M059J (cell line): Measurements from ENCODE around the gene ESPNL. TPM values are rescaled to one million over a fixed set of nuclear protein-coding genes. Genes with fewer than 3 reads are reported as not detected.
"Not testable (repeated sequence)": the region's sequence is repeated elsewhere in the genome, so short reads cannot be mapped to it uniquely, and the experiment has no call there.

ENCODE experiments used
- DNase-seq: peaks from one replicate; pipeline ENCODE4 v3.0.0-alpha.2; 2012; ENCODE audit warnings: low read depth
- total RNA-seq: library from RNA; depleted of rRNA; stranded (reverse); fragments of >200 nt; shearing (Covaris generic); gene quantifications from 2 replicates; pipeline ENCODE4 v1.2.3, GENCODE V29; 2014; rRNA removed

The ESPNL gene
- not detected in 2 replicates for total RNA-seq

- DNase-seq = peak; percentile 16
Measured at GRCh38 chr2:238100049-238100820, at the start of gene ESPNL. Gene ESPNL (plus strand): TSS chr2:238100340. CDS start chr2:238100420, 80 bp downstream.

- DNase-seq = peak; percentile 12
Measured at GRCh38 chr2:238053191-238053776, 46.9 kb upstream of the ESPNL start.

DNA sequence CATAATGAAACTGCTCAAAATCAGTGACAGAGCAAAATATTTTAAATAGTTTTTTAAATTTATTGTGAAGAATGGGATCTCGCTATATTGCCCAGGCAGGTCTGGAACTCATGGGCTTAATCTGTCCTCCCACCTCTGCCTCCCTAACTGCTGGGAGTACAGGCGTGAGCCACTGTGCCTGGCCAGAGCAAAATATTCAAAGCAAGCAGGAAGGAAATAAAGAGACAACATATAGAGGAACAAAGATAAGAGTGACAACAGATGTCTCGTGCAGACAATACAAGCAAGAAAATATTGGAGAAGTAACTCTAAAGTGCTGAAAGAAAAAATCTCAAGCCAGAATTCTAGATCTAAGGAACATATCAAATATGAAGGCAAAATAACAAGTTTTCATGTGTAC, 44.3 kb upstream of the ESPNL start:
- no peak for DNase-seq

GRCh38 chr2:238057696-238058575, 42.2 kb upstream of the ESPNL start:
- DNase-seq = not testable (repeated sequence)

DNA sequence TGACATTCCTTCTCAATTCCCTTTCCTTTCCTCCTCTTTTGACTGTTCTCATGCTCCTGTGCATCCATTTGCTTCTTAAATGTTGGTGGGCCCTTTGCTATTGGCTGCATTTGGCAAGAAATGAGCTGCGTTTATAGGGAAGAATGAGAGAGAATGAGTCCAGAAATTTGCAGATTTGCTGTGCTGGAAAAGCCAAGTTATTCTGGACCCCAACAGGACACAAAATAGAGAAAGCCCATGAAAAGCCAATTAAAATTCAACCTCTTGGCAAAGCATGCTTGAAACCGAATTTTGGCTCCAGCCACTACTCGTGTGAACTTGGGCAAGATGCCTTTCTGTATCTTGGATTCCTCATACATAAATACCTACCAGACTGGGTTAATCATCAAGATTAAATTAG, 40.6 kb upstream of the ESPNL start:
- DNase-seq = no peak

DNA sequence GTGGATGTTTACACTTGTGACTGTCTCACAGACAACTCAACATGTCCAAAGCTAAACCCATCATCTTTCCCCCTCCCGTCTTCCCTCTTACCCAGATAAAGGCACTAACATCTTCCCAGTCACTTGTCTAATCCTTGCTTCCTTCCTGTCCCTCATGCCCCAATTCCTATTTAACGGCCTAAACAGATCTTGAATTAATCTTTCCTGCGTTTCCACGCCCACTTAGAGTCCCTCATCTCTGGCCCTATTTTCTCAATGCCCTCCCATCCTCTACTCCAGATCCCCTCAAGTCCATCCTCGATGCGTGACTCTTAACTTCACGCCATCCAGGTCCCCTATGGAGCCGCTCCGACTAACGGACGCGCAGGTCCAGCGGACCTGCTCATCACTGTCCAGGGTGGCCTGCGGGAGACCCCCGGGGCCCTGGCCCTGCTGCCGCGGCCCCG, 40.0 kb upstream of the ESPNL start:
- DNase-seq = peak; percentile 15

DNA sequence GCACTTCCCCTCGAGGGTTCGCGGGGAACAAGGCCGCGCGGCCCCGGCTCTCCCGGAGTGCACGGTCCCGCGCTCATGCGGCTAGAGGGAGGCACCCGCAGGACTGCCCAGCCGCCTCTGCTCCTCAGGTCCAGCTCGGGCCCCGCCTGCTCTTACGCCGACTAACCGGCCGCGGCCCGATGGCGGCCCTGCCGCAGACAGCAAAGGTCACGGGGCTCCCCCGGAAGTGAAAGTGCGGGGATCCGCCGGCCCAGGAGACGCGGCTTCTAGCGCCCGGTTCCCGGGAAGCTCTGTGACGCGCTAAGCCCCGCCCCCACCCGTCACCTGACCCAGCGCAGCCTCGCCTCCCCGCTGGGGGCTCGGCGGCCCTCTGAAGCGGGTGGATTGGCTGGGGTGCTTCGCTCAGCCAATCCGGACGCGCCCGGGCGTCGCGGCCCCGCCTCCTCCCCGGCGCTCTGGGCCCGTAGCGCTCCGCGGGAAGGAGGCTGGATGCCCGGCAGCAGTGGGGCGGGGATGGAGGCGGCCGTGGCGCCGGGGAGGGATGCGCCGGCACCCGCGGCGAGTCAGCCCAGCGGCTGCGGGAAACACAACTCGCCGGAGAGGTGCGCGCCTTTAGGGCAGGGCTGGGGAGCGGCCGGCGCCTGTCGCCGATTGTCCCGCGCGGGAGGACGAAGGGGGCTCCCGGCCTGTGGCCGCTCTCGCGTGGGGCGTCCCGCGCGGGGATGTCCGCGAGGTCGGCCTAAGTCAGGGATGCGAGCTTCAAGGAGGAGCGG, 39.4 kb upstream of the ESPNL start, which contains the start of gene SCLY:
TSS of gene SCLY (plus strand) at position 460 of the 773 bp plus-strand sequence. CDS start at position 514, 54 bp downstream.
- peak; percentile 93 for DNase-seq

GRCh38 chr2:238061315-238062202, 38.6 kb upstream of the ESPNL start:
- peak; percentile 49 for DNase-seq

DNA sequence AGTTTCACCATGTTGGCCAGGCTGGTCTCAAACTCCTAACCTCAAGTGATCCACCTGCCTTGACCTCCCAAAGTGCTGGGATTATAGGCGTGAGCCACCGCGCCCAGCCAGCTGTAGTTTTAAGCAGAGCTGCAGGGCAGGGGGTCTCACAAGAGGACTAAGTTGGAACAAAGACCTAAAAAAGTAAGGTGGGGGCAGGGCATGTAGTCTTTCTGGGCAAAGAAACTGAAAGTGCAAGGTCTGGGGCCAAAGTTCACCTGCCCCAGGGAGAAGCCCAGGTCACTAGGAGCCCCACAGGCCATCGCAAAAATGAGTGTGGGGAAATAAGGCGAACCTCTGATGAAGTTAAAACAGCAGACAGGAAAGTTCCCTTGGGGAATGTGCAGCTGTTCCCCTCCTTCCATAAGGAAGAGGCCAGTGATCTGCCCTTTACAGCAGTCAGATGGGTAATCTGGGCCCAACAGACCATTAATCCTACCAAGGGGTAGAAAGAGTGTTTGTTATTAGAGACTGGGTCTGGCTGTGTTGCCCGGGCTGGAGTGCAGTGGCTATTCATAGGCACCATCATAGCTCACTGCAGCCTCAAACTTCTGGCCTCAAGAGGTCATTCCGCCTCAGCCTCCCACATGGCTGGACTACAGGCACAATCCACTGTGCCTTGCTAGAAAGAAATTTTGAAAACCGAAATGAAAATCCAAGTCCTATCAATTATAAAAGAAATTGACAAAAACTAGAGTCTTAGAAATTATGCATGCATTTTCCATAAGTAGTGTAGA, 36.5 kb upstream of the ESPNL start:
- DNase-seq = no peak

- no peak for DNase-seq
Measured at GRCh38 chr2:238064376-238064775, 35.8 kb upstream of the ESPNL start.

GRCh38 chr2:238065071-238065846, 34.9 kb upstream of the ESPNL start:
- no peak for DNase-seq

GRCh38 chr2:238066218-238066617, 33.9 kb upstream of the ESPNL start:
- DNase-seq = no peak

- DNase-seq = not testable (repeated sequence)
Measured at GRCh38 chr2:238066718-238067117, 33.4 kb upstream of the ESPNL start.

DNA sequence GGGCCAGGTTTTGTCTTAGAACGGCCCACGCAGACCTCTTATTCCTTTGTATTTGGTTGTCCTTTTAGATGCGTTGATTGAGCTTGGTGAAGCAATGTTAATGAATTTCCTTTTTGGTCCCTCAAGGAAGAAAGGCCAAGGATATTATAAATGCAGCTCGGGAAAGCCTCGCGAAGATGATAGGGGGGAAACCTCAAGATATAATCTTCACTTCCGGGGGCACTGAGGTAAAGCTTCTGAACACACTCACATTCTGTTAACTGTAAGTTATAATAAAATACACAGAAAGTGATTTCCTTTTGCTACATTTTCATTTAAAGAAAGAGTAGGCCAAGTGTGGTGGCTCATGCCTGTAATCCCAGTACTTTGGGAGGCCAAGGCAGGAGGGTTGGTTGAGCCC, 32.2 kb upstream of the ESPNL start:
- DNase-seq = no peak

DNA sequence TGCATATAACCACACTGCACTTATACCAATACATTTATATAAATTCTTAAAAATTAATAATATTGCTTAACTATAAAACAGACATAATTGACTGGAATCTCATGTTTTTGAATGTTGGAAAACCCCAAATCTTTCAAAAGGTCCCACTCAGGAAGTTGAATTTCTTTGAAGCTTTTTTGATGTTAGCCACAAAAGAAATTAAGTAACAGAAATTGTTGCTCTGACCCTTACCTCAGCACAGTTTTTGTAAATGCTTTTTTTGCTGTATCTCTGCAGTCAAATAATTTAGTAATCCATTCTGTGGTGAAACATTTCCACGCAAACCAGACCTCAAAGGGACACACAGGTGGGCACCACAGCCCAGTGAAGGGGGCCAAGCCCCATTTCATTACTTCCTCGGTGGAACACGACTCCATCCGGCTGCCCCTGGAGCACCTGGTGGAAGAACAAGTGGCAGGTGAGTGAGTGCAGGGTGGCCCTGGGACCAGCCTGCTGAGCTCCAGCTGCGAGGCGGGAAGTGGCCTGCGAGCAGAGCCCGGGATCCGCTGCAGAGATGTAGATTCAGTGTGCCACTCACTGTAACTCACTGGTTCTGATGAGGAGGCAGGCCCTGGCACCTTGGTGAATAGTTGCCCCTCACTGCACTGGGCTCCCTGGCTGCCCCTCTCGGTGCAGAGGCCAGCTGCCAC, 31.0 kb upstream of the ESPNL start:
- no peak for DNase-seq

GRCh38 chr2:238069877-238070276, 30.3 kb upstream of the ESPNL start:
- DNase-seq = no peak

- peak; percentile 9 for DNase-seq
Measured at GRCh38 chr2:238075397-238075796, 24.7 kb upstream of the ESPNL start.

GRCh38 chr2:238077292-238077691, 22.8 kb upstream of the ESPNL start:
- no peak for DNase-seq
